Activated CD4-positive, alpha-beta T cell treated with anti-CD3 and anti-CD28 coated beads for 36 hours (primary cell): ENCODE measurements around the gene PSMB7. TPM values are rescaled to one million over a fixed set of nuclear protein-coding genes. Genes with fewer than 3 reads are reported as not detected.

ENCODE experiments used
- ATAC-seq: fragments of 200-7000 bp; cut with Tn5 transposase; one replicate; pipeline ENCODE4 v1.10.0; 2021; ENCODE audit warnings: mild to moderate bottlenecking, moderate library complexity
- CTCF ChIA-PET: fragments of 350-600 bp; sonication (Branson Sonifier 250); formaldehyde crosslinking; loops from one replicate; lab custom pipeline; 2021; ENCODE audit warnings: antibody characterized with exemption; lab: Charles Lee
- POLR2A ChIA-PET: fragments of 350-600 bp; sonication (Branson Sonifier 250); formaldehyde crosslinking; loops from one replicate; lab custom pipeline; 2021; ENCODE audit warnings: antibody characterized with exemption, inconsistent platforms; lab: Charles Lee
- DNase-seq: peaks from one replicate; pipeline ENCODE4 v3.0.0-alpha.2; 2020
- H3K27ac Mint-ChIP-seq: one replicate; pipeline ENCODE4 v1.8.0; 2021; ENCODE audit warnings: mixed read lengths
- H3K27me3 Mint-ChIP-seq: one replicate; pipeline ENCODE4 v1.8.0; 2021; ENCODE audit warnings: mixed read lengths
- H3K36me3 Mint-ChIP-seq: one replicate; pipeline ENCODE4 v1.8.0; 2021; ENCODE audit warnings: low read depth, mixed read lengths
- H3K4me1 Mint-ChIP-seq: one replicate; pipeline ENCODE4 v1.8.0; 2021; ENCODE audit warnings: mixed read lengths
- H3K4me3 Mint-ChIP-seq: one replicate; pipeline ENCODE4 v1.8.0; 2021; ENCODE audit warnings: mild to moderate bottlenecking, moderate library complexity, mixed read lengths
- H3K9me3 Mint-ChIP-seq: one replicate; pipeline ENCODE4 v1.8.0; 2021; ENCODE audit warnings: low read depth, mixed read lengths
- intact Hi-C, 2 experiments: fragments of 100-400 bp; cut with DNase I in 1 of 2; cut with micrococcal nuclease in 1 of 2; formaldehyde crosslinking; loops; one replicate each; pipeline versions ENCODE4 v1.14.2 to v1.15.1; 2022 to 2024; cut with DNase I, micrococcal nuclease
- total RNA-seq, 2 experiments: library from RNA; stranded (reverse); gene quantifications; one replicate each; pipeline ENCODE4 v1.2.3, GENCODE V29; 2021

Gene PSMB7
- total RNA-seq, 2 experiments from 2014 or later = 143 to 164 TPM

GRCh38 chr9:124340219-124341069 lies 74.8 kb downstream of the PSMB7 start:
- ChIA-PET POLR2A (no interaction called here), CTCF (no interaction called here)
- intact Hi-C loops = no loop called here
- Mint-ChIP-seq H3K4me1 (no peaks in the 10 kb centered on the region), H3K27me3 (no peaks in the 10 kb centered on the region), H3K4me3 (no peak overlapping the region), H3K36me3 (peaks cover 4% of the 10 kb centered on the region), H3K27ac (no peak overlapping the region), H3K9me3 (peaks cover 6% of the 10 kb centered on the region)
- DNase-seq = no peak
- no peak for ATAC-seq

DNA sequence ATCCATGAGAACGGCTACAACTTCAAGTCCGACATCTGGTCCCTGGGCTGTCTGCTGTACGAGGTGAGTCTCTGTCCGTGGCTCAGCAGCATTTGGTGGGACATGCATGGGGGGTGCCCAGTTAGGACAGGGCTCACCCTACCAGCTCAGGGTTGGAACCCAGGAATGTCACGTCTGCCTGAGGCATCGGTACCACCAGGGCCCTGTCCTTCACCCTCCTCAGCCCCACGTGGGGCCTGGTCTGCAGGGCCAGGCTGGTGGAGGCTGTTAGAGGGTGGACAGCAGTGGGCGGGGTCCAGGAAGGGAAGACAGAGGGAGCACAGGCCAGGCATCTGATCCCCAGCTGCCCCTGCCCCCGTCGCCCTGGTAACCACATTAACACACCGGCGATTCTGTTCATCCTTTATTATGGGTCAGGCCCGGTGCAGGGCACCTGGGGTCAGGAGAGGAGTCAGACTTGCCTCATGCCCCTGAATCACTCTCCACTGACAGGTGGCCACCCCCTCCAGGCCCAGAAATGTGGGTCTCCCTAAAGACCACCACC lies 75.6 kb downstream of the PSMB7 start:
- intact Hi-C loops = no loop called here
- DNase-seq = no peak
- ChIA-PET CTCF (no interaction called here), POLR2A (no interaction called here)
- H3K27me3 Mint-ChIP-seq = no peaks in the 10 kb centered on the region
- H3K4me1 Mint-ChIP-seq = no peaks in the 10 kb centered on the region
- H3K27ac Mint-ChIP-seq = no peak overlapping the region
- peaks cover 6% of the 10 kb centered on the region for H3K9me3 Mint-ChIP-seq
- no peak overlapping the region for H3K4me3 Mint-ChIP-seq
- ATAC-seq = no peak
- peaks cover 4% of the 10 kb centered on the region for H3K36me3 Mint-ChIP-seq

GRCh38 chr9:124337562-124337961 lies 77.7 kb downstream of the PSMB7 start:
- H3K9me3 Mint-ChIP-seq = peaks cover 6% of the 10 kb centered on the region
- ATAC-seq (no peak), DNase-seq (no peak)
- H3K27me3 Mint-ChIP-seq = no peaks in the 10 kb centered on the region
- H3K4me1 Mint-ChIP-seq = no peaks in the 10 kb centered on the region
- CTCF ChIA-PET = interaction anchor here (0.7 kb wide), 2 partner anchors 29 to 201 kb away, joined by 3 to 4 read pairs; no protein-coding TSS in a partner anchor
- H3K36me3 Mint-ChIP-seq = peaks cover 4% of the 10 kb centered on the region
- no peak overlapping the region for H3K27ac Mint-ChIP-seq
- H3K4me3 Mint-ChIP-seq = no peak overlapping the region
- POLR2A ChIA-PET = no interaction called here
- intact Hi-C loops = no loop called here

GRCh38 chr9:124335320-124335707 lies 79.9 kb downstream of the PSMB7 start:
- Mint-ChIP-seq H3K9me3 (peaks cover 6% of the 10 kb centered on the region), H3K27ac (no peak overlapping the region), H3K36me3 (peaks cover 4% of the 10 kb centered on the region), H3K27me3 (no peaks in the 10 kb centered on the region), H3K4me3 (no peak overlapping the region), H3K4me1 (no peaks in the 10 kb centered on the region)
- ATAC-seq (no peak), DNase-seq (no peak)
- intact Hi-C loops = no loop called here
- CTCF ChIA-PET = interaction anchor here (0.7 kb wide), 1 partner anchor 132 kb away, joined by 3 read pairs; no protein-coding TSS in a partner anchor
- POLR2A ChIA-PET = no interaction called here

DNA sequence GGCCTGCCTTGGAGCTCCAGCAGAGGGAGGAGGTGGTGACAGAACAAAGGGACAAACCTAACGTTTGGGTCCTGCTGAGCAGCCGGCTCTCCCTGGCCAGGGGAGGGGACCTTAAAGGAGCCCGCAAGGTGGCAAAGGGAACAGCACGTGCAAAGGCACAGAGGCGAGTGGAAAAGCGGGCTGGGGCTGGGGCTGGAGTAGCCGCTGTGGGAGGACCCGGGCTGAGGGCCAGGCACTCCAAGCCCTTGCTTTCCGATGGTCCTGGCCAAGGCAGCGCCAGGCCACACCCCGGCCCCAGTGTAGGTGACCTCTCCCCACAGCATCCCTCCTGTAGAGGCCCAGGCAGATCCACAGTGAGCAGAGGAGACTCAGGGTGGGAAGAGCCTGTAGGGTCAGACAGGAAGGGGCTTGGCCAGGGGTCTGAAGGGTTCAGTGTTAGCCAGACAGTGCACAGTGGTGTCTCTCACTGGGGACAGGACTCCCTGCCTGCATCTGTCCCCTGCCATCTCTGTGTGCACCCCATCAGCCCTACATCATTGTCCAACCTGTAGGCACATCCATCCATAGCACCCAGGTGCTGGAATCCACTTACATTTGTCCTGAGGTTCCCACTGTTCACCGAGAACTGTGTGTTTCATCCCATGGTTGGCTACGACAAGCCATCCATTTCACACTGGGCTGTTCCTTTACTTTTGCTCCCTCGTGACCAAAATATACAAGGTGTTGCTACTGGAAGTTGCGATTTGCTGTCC lies 80.5 kb downstream of the PSMB7 start:
- DNase-seq (no peak), ATAC-seq (no peak)
- ChIA-PET CTCF (no interaction called here), POLR2A (no interaction called here)
- Mint-ChIP-seq H3K4me1 (no peaks in the 10 kb centered on the region), H3K36me3 (peaks cover 4% of the 10 kb centered on the region), H3K27ac (no peak overlapping the region), H3K9me3 (peaks cover 6% of the 10 kb centered on the region), H3K4me3 (no peak overlapping the region), H3K27me3 (no peaks in the 10 kb centered on the region)
- intact Hi-C loops = no loop called here

- CTCF ChIA-PET = no interaction called here
- DNase-seq (no peak), ATAC-seq (no peak)
- Mint-ChIP-seq H3K4me1 (no peaks in the 10 kb centered on the region), H3K9me3 (peaks cover 1% of the 10 kb centered on the region), H3K4me3 (no peak overlapping the region), H3K27me3 (no peaks in the 10 kb centered on the region), H3K36me3 (peaks cover 1% of the 10 kb centered on the region), H3K27ac (no peak overlapping the region)
- POLR2A ChIA-PET = no interaction called here
- intact Hi-C loops = no loop called here
These were observed 82.1 kb downstream of the PSMB7 start for GRCh38 chr9:124333203-124333579.

DNA sequence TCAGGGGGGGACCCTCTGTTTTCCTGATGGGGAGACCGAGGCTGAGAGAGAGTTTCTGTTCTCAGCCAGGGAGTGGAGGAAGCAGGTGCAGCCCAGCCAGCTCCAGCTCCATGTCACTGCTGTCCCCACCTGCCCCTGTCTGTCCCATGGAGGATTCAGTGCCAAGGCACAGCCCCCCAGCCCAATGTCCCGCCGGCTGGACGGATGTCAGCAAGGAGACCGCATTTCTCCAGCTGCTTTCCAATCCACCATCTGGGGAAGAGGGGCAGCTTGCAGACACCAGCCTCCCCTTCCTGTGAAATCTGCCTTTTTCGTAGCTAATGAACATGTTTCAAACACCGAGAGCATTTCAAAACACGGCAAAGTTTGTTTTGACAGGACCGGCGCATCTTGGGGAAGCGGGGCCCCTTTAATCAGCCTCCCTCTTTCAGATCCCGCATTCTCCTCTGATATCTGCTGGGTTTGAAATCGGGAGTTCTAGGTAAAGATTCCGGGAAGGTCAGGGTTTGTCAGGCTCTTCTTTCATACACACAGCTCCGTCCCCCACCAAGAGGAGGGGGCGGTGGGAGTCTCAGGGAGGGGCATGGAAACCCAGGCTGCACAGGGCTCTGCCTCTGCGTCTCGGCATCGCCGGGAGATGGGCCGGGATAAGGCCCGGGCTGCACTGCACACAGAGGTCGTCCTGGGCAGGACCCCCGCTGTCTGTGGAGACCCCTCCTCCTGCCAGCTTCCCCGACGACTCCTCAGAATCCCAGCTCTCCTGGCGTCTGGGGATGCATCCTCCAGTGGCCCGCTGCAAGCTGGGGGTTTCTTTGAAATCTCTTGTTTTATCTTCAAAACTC lies 82.7 kb downstream of the PSMB7 start:
- H3K4me1 Mint-ChIP-seq = no peaks in the 10 kb centered on the region
- no peaks in the 10 kb centered on the region for H3K9me3 Mint-ChIP-seq
- ChIA-PET CTCF (interaction anchor here (0.5 kb wide), 1 partner anchor 1063 kb away, joined by 3 read pairs; no protein-coding TSS in a partner anchor), POLR2A (no interaction called here)
- intact Hi-C loops = no loop called here
- H3K4me3 Mint-ChIP-seq = no peak overlapping the region
- H3K27ac Mint-ChIP-seq = no peak overlapping the region
- DNase-seq (no peak), ATAC-seq (no peak)
- no peaks in the 10 kb centered on the region for H3K36me3 Mint-ChIP-seq
- H3K27me3 Mint-ChIP-seq = no peaks in the 10 kb centered on the region

- intact Hi-C loops = no loop called here
- Mint-ChIP-seq H3K4me3 (no peak overlapping the region), H3K4me1 (no peaks in the 10 kb centered on the region), H3K27ac (no peak overlapping the region), H3K36me3 (no peaks in the 10 kb centered on the region), H3K9me3 (no peaks in the 10 kb centered on the region), H3K27me3 (no peaks in the 10 kb centered on the region)
- no peak for DNase-seq
- ChIA-PET POLR2A (no interaction called here), CTCF (no interaction called here)
- no peak for ATAC-seq
These were observed 83.7 kb downstream of the PSMB7 start for GRCh38 chr9:124331580-124331979.

GRCh38 chr9:124330011-124330697 lies 85.1 kb downstream of the PSMB7 start:
- H3K4me3 Mint-ChIP-seq = no peak overlapping the region
- H3K27ac Mint-ChIP-seq = no peak overlapping the region
- H3K27me3 Mint-ChIP-seq = no peaks in the 10 kb centered on the region
- H3K36me3 Mint-ChIP-seq = no peaks in the 10 kb centered on the region
- ATAC-seq (no peak), DNase-seq (no peak)
- intact Hi-C loops = no loop called here
- POLR2A ChIA-PET = no interaction called here
- CTCF ChIA-PET = no interaction called here
- H3K4me1 Mint-ChIP-seq = no peaks in the 10 kb centered on the region
- no peaks in the 10 kb centered on the region for H3K9me3 Mint-ChIP-seq

GRCh38 chr9:124329206-124329792 lies 85.9 kb downstream of the PSMB7 start:
- Mint-ChIP-seq H3K27ac (no peak overlapping the region), H3K4me3 (no peak overlapping the region), H3K4me1 (no peaks in the 10 kb centered on the region), H3K27me3 (no peaks in the 10 kb centered on the region), H3K36me3 (no peaks in the 10 kb centered on the region), H3K9me3 (no peaks in the 10 kb centered on the region)
- DNase-seq (no peak), ATAC-seq (no peak)
- ChIA-PET POLR2A (no interaction called here), CTCF (no interaction called here)
- intact Hi-C loops = no loop called here
